Ishikawa (cell line): ENCODE data around the gene POLR3K.

Source experiments
- CEBPB ChIP-seq: IDR thresholded peaks from 2 replicates; pipeline ENCODE4 v1.6.1; 2012
- CREB1 ChIP-seq: IDR thresholded peaks from 2 replicates; pipeline ENCODE4 v1.6.1; 2012; ENCODE audit warnings: low read depth
- EGR1 ChIP-seq: IDR thresholded peaks from 2 replicates; pipeline ENCODE4 v1.6.1; 2012
- EP300 ChIP-seq: IDR thresholded peaks from 2 replicates; pipeline ENCODE4 v1.6.1; 2012; ENCODE audit warnings: borderline replicate concordance
- FOXM1 ChIP-seq: IDR thresholded peaks from 2 replicates; pipeline ENCODE4 v1.6.1; 2012; ENCODE audit warnings: low read depth, borderline replicate concordance
- NFIC ChIP-seq: IDR thresholded peaks from 2 replicates; pipeline ENCODE4 v1.6.1; 2012
- RAD21 ChIP-seq: IDR thresholded peaks from 2 replicates; pipeline ENCODE4 v1.6.1; 2012; ENCODE audit warnings: low read depth
- TAF1 ChIP-seq: IDR thresholded peaks from 2 replicates; pipeline ENCODE4 v1.6.1; 2012; ENCODE audit warnings: low read depth, mild to moderate bottlenecking
- TCF12 ChIP-seq: IDR thresholded peaks from 2 replicates; pipeline ENCODE4 v1.6.1; 2012; ENCODE audit warnings: low read depth
- TEAD4 ChIP-seq: IDR thresholded peaks from 2 replicates; pipeline ENCODE4 v1.6.1; 2012
- YY1 ChIP-seq: IDR thresholded peaks from 2 replicates; pipeline ENCODE4 v1.6.1; 2012; ENCODE audit warnings: low read depth
- ZBTB7A ChIP-seq: IDR thresholded peaks from 2 replicates; pipeline ENCODE4 v1.6.1; 2012; ENCODE audit warnings: low read depth
- TF ChIP-seq, protein P1 (sequence below): IDR thresholded peaks from 2 replicates; pipeline ENCODE4 v1.6.1; 2012
- TF ChIP-seq, protein P2 (sequence below): IDR thresholded peaks from 2 replicates; pipeline ENCODE4 v1.6.1; 2012
- TF ChIP-seq, protein P3 (sequence below): IDR thresholded peaks from 2 replicates; pipeline ENCODE4 v1.6.1; 2012; ENCODE audit warnings: low read depth, mild to moderate bottlenecking

POLR3K gene

DNA sequence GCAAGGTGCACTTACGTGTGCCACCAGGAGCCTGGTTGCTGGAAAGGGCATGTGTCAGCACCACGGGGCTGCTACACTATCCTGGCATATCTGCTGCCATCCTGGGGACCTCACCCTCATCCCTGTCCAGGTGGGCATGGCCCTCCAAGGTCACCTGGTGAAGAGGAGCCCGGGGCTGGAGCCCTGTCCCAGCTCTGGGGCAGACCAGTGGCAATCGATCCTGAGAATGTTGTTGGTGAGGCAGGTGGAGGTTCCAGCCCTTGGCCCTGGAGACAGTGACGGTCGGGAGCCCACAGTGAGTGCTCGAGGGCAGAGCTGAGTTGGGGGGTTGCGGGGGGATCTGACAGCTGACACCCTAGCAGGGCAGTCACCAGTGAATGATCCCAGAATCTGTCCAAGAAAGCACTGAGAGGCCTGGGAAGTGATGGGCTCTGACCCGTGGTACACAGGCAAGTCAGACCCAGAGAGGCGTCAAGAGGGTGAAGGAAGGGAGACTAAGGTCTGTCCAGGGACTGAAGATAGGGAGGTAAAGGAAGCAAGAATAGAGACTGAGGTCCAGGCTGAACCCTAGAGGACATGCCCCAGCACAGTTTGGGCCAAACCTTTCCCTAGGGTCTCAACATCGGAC, 17.6 kb downstream of the POLR3K start:
- no peak for TF ChIP-seq EP300
- no peak for TF ChIP-seq EGR1

DNA sequence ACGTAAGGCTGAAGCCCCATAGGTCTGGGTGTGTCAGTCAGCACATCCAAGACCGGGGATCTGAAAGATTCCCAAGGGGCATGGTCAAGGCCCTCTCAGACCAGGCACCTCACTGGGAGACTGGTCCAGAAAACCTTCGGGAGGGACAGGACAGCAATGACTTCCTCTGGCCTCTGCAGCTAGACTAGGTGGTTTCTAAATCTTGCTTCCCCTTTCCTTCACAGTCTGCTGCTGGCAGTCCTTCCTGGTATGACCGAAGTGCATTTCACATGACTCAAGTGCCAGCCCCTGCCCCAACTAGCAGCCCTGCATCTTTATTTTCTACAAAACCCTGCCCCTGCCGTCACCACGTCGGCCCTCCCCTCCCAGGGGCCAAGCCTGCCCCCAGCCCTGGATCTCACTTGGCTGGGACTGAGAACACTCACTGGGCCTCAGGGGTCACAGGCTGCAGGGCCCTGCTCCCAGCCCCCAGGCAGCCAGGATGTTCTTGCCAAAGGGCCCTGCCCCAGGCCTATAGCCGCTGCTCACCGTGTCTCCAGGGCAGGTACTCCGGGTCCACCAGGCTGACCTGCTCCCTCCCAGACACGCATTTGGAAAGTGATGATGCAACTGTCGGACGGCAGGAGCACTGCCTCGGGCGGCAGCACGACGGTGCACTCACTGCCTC, 18.3 kb downstream of the POLR3K start:
- TF ChIP-seq ZBTB7A (no peak), TAF1 (no peak), YY1 (no peak), TEAD4 (no peak), CREB1 (no peak), CEBPB (no peak), FOXM1 (no peak), EGR1 (no peak), NFIC (no peak), TCF12 (no peak), EP300 (no peak)
- TF ChIP-seq, protein P1, sequence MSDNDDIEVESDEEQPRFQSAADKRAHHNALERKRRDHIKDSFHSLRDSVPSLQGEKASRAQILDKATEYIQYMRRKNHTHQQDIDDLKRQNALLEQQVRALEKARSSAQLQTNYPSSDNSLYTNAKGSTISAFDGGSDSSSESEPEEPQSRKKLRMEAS, result no peak
- TF ChIP-seq, protein P2, sequence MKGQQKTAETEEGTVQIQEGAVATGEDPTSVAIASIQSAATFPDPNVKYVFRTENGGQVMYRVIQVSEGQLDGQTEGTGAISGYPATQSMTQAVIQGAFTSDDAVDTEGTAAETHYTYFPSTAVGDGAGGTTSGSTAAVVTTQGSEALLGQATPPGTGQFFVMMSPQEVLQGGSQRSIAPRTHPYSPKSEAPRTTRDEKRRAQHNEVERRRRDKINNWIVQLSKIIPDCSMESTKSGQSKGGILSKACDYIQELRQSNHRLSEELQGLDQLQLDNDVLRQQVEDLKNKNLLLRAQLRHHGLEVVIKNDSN, result no peak
- TF ChIP-seq, protein P3, sequence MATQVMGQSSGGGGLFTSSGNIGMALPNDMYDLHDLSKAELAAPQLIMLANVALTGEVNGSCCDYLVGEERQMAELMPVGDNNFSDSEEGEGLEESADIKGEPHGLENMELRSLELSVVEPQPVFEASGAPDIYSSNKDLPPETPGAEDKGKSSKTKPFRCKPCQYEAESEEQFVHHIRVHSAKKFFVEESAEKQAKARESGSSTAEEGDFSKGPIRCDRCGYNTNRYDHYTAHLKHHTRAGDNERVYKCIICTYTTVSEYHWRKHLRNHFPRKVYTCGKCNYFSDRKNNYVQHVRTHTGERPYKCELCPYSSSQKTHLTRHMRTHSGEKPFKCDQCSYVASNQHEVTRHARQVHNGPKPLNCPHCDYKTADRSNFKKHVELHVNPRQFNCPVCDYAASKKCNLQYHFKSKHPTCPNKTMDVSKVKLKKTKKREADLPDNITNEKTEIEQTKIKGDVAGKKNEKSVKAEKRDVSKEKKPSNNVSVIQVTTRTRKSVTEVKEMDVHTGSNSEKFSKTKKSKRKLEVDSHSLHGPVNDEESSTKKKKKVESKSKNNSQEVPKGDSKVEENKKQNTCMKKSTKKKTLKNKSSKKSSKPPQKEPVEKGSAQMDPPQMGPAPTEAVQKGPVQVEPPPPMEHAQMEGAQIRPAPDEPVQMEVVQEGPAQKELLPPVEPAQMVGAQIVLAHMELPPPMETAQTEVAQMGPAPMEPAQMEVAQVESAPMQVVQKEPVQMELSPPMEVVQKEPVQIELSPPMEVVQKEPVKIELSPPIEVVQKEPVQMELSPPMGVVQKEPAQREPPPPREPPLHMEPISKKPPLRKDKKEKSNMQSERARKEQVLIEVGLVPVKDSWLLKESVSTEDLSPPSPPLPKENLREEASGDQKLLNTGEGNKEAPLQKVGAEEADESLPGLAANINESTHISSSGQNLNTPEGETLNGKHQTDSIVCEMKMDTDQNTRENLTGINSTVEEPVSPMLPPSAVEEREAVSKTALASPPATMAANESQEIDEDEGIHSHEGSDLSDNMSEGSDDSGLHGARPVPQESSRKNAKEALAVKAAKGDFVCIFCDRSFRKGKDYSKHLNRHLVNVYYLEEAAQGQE, result no peak

DNA sequence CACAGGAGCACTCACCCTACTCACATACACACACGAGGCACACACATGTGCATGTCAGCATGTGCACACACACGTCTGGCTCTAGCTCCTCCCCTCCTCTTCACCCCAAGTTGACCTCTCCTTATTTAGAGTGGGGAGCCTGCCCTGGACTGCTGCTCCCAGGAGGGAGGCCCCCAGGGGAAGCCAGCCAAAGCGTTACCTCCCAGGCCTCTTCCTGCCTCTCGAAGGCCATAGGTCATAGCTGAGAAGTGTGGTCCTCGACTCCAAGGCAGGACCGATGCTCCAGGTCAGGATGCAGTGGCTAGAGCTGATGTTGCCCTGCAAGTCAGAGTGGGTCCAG, 18.8 kb downstream of the POLR3K start:
- TF ChIP-seq TCF12 (no peak), CEBPB (no peak), NFIC (no peak), TEAD4 (no peak), CREB1 (no peak), TAF1 (no peak), YY1 (no peak), ZBTB7A (no peak), EGR1 (no peak), EP300 (no peak), FOXM1 (no peak), RAD21 (no peak)
- TF ChIP-seq, protein P1, result no peak
- TF ChIP-seq, protein P3, result no peak
- TF ChIP-seq, protein P2, result no peak

DNA sequence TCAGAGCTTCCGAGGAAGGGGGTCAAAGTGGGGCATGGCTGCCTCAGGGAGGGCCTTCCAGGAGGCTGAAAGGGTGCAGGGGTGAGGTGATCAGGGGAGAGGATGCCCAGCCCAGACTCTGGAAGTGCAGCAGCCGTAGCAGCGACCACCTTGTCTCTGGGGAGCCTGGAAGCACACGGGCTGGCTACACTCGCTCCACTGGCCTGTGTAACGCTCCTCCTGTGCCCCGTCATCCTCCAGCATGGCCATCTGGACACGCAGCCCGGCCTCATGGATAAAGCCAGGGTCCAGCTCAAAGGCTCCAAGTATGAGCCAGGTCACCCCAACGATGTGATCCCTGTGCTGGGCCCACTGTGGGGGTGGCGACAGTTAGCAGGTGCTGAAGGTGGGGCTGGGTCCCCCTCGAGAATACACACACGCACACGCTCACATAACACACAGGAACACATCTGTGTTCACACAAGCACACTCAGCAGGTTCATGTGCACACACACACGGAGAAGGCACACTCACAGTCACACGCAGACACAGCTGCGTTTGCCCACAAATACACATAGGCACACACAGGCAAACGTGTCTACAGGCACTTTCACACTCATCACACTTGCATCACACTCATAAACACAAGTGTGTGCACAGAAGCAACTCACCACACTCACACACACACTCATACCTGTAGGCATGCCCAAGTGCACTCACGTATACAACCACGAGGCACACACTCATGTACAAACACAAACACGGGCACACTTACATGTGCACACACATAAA, 19.3 kb downstream of the POLR3K start:
- TF ChIP-seq TEAD4 (no peak), TAF1 (no peak), EP300 (no peak), NFIC (no peak), TCF12 (no peak), ZBTB7A (no peak), RAD21 (no peak)
- TF ChIP-seq, protein P3, result no peak
